Omental fat pad (tissue), 4 donors: Measurements from ENCODE around the gene RPGR. TPM values are rescaled to one million over a fixed set of nuclear protein-coding genes. Genes with fewer than 3 reads are reported as not detected.
A peak's percentile ranks its signal among the peaks of the same experiment; 100 is the strongest.

Experiments used
- ATAC-seq: fragments of 150-250 bp; one replicate; pipeline ENCODE4 v1.9.1; 2016; ENCODE audit warnings: mild to moderate bottlenecking, moderate library complexity; ENCODE audit not compliant: low FRiP score
- DNase-seq: peaks from one replicate; pipeline ENCODE4 v3.0.0-alpha.2; 2019; ENCODE audit warnings: low spot score
- CTCF ChIP-seq, 3 donors: fragments of 450-650 bp; IDR thresholded peaks; one replicate each; pipeline ENCODE4 v1.5.1; 2016 to 2017; ENCODE audit warnings: antibody characterized with exemption in 3 of 3, mild to moderate bottlenecking in 3 of 3, moderate library complexity in 2 of 3
- total RNA-seq, 4 donors: library from RNA; depleted of rRNA; stranded (reverse); fragments of >200 nt; gene quantifications; one replicate each; pipeline ENCODE4 v1.1.0, GENCODE V29; 2016

The RPGR gene
- total RNA-seq, 4 donors from 2014 or later, result 19.9 to 67.3 (median 41.3) TPM

DNA sequence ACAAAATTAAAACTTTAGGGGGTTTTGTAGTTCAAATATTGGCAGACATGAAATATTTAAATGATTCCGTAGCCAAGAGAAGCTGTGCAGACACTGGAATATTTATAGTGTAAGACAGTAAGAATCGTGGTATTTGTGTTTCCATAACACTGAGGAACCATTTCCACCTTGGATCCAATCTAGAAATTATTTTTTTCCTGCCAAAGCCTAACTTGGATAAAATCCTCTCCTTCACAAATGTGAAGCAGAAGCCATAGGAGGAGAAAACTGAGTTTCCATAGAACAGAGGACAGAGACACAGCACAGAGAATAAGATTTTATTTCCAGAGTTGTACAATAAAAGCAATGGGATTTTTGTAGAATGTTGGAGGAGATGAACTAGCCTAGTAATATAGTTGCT, 86.8 kb downstream of the RPGR start:
- no peak for ATAC-seq
- no peak for DNase-seq
- no peak for TF ChIP-seq CTCF (IDR thresholded peaks at IDR 0.05)

- DNase-seq (no peak), ATAC-seq (no peak)
- TF ChIP-seq CTCF (IDR thresholded peaks at IDR 0.05), result no peak
Observed at GRCh38 chrX:38236901-38237615, 90.3 kb downstream of the RPGR start.

GRCh38 chrX:38233891-38234667, 93.2 kb downstream of the RPGR start:
- peak; percentile 49 for ATAC-seq
- no peak for TF ChIP-seq CTCF (IDR thresholded peaks at IDR 0.05)
- no peak for DNase-seq

GRCh38 chrX:38232079-38232686, 95.1 kb downstream of the RPGR start:
- TF ChIP-seq CTCF (IDR thresholded peaks at IDR 0.05), result no peak
- ATAC-seq, result peak; percentile 10
- no peak for DNase-seq

- ATAC-seq (no peak), DNase-seq (no peak)
- TF ChIP-seq CTCF (IDR thresholded peaks at IDR 0.05), result no peak
Observed at GRCh38 chrX:38225093-38225492, 102.2 kb downstream of the RPGR start.

GRCh38 chrX:38224160-38224559, 103.1 kb downstream of the RPGR start:
- ATAC-seq (no peak), DNase-seq (no peak)
- TF ChIP-seq CTCF (IDR thresholded peaks at IDR 0.05), result no peak
